HL-60 (cell line): ENCODE measurements around the gene C1orf141.

Experiments used
- CTCF ChIP-seq: IDR thresholded peaks from one replicate; pipeline ENCODE4 v1.5.1; 2011; ENCODE audit warnings: low read length, control low read depth, inconsistent platforms; ENCODE audit not compliant: insufficient read depth
- POLR2AphosphoS5 ChIP-seq: IDR thresholded peaks from 2 replicates; pipeline ENCODE4 v1.6.1; 2012; ENCODE audit warnings: low read depth

GRCh38 chr1:67060811-67061218, 74.0 kb downstream of the C1orf141 start:
- no peak for TF ChIP-seq CTCF
- no peak for TF ChIP-seq POLR2AphosphoS5
